ENCODE data around the gene NTM. TPM values are rescaled to one million over a fixed set of nuclear protein-coding genes. Genes with fewer than 3 reads are reported as not detected.

NTM gene
- total RNA-seq, 4 donors from 2014 or later, result 3.6 to 11.8 (median 7.8) TPM

- Histone ChIP-seq H3K4me3 (no peak overlapping the region), H3K4me1 (peaks cover 0 to 2% (median 0%) of the 10 kb centered on the region in 3 donors), H3K36me3 (no peaks in the 10 kb centered on the region), H3K27ac (no peak overlapping the region), H3K27me3 (peaks cover 20% of the 10 kb centered on the region), H3K9me3 (no peaks in the 10 kb centered on the region)
- TF ChIP-seq EP300 (IDR thresholded peaks at IDR 0.05) (no peak), POLR2AphosphoS5 (IDR thresholded peaks at IDR 0.05) (no peak), POLR2A (IDR thresholded peaks at IDR 0.05) (no peak)
- TF ChIP-seq, protein P1, sequence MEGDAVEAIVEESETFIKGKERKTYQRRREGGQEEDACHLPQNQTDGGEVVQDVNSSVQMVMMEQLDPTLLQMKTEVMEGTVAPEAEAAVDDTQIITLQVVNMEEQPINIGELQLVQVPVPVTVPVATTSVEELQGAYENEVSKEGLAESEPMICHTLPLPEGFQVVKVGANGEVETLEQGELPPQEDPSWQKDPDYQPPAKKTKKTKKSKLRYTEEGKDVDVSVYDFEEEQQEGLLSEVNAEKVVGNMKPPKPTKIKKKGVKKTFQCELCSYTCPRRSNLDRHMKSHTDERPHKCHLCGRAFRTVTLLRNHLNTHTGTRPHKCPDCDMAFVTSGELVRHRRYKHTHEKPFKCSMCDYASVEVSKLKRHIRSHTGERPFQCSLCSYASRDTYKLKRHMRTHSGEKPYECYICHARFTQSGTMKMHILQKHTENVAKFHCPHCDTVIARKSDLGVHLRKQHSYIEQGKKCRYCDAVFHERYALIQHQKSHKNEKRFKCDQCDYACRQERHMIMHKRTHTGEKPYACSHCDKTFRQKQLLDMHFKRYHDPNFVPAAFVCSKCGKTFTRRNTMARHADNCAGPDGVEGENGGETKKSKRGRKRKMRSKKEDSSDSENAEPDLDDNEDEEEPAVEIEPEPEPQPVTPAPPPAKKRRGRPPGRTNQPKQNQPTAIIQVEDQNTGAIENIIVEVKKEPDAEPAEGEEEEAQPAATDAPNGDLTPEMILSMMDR (IDR thresholded peaks at IDR 0.05), result no peak
- no peak for ATAC-seq
- WGBS, 2 donors (ENCODE audit: low coverage in 1 of 2), result 75% methylated on average over 1 of the region's 3 CpGs; no CpG with 5 or more reads in 1 of the 2 donors
Observed at GRCh38 chr11:131904756-131905155, 534.3 kb downstream of the NTM start.

DNA sequence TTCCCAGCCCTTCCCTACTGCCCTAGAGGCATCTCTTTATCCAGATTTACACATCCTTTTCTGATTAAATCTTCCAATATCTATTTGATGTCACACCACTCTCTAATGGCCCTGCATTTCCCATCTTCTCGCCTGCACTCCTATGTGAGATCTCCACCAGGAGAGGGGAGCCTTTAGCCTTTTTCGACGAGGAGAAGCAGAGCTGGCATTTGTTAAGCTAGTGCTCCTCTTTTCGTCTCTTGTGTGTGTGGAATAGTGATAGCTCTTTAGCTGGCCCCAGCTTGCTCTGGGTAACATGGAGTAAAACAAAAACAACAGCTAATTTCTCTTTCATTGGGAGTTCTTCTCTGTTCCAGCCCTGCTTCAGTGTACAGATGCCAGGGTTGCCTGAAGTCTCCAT is 536.5 kb downstream of the NTM start:
- Histone ChIP-seq H3K4me3 (no peak overlapping the region), H3K4me1 (peaks cover 0 to 23% (median 4%) of the 10 kb centered on the region in 3 donors), H3K27me3 (peaks cover 42% of the 10 kb centered on the region), H3K27ac (no peak overlapping the region), H3K36me3 (no peaks in the 10 kb centered on the region), H3K9me3 (no peaks in the 10 kb centered on the region)
- 36% methylated on average over 4 of the region's 4 CpGs for WGBS, 2 donors (ENCODE audit: low coverage in 1 of 2)
- TF ChIP-seq EP300 (IDR thresholded peaks at IDR 0.05) (no peak), POLR2A (IDR thresholded peaks at IDR 0.05) (no peak), POLR2AphosphoS5 (IDR thresholded peaks at IDR 0.05) (no peak)
- TF ChIP-seq, protein P1 (IDR thresholded peaks at IDR 0.05), result peak in 2 of 4 experiments; percentile 6 to 12
- ATAC-seq, result no peak

DNA sequence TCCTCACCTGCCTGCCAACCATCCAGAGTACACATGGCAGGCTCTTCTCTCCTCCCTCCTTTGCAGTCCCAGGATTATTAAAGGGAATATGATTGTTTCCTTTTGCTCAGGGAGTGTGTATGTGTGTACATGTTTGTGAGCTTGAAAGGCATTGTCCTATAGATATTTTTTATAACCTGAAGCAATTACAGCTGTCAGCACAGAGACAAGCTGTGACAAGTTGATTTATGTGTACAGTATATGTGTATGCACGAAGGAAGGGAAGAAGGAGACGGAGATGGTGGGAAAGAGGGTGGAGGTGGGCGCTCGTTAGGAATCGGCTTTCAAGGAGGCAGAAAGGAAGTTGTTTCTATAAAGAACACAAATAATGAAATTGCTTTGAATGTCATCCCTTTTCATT is 537.0 kb downstream of the NTM start:
- ATAC-seq, result no peak
- no peaks in the 10 kb centered on the region for H3K36me3 ChIP-seq
- WGBS, 2 donors (ENCODE audit: low coverage in 1 of 2), result 78 to 82% methylated on average over 5 of the region's 5 CpGs
- H3K27ac ChIP-seq, result no peak overlapping the region
- H3K4me1 ChIP-seq, result peaks cover 0 to 24% (median 4%) of the 10 kb centered on the region in 3 donors
- H3K27me3 ChIP-seq, result peaks cover 46% of the 10 kb centered on the region
- TF ChIP-seq, protein P1 (IDR thresholded peaks at IDR 0.05), result no peak
- TF ChIP-seq POLR2A (IDR thresholded peaks at IDR 0.05) (no peak), POLR2AphosphoS5 (IDR thresholded peaks at IDR 0.05) (no peak), EP300 (IDR thresholded peaks at IDR 0.05) (no peak)
- no peaks in the 10 kb centered on the region for H3K9me3 ChIP-seq
- H3K4me3 ChIP-seq, result no peak overlapping the region

- 50 to 73% methylated on average over 2 of the region's 2 CpGs for WGBS, 2 donors (ENCODE audit: low coverage in 1 of 2)
- H3K27me3 ChIP-seq, result peaks cover 55% of the 10 kb centered on the region
- ATAC-seq, result no peak
Observed at GRCh38 chr11:131908316-131908715, 537.9 kb downstream of the NTM start.

More at GRCh38 chr11:131908316-131908715, 537.9 kb downstream of the NTM start:
- H3K4me3 ChIP-seq, result no peak overlapping the region
- H3K9me3 ChIP-seq, result no peaks in the 10 kb centered on the region
- TF ChIP-seq, protein P1 (IDR thresholded peaks at IDR 0.05), result no peak
- TF ChIP-seq POLR2A (IDR thresholded peaks at IDR 0.05), result no peak
- no peak for TF ChIP-seq EP300 (IDR thresholded peaks at IDR 0.05)
- TF ChIP-seq POLR2AphosphoS5 (IDR thresholded peaks at IDR 0.05), result no peak
- no peak overlapping the region for H3K27ac ChIP-seq
- H3K36me3 ChIP-seq, result no peaks in the 10 kb centered on the region
- peaks cover 0 to 24% (median 4%) of the 10 kb centered on the region in 3 donors for H3K4me1 ChIP-seq
